Mucosa of stomach (tissue), 1 donor: ENCODE data around the gene PDE6G.

Experiments
- H3K27me3 ChIP-seq: one replicate; pipeline ENCODE4 v1.7.0; 2013; ENCODE audit warnings: mild to moderate bottlenecking, low read length; ENCODE audit not compliant: control insufficient read depth, insufficient read depth
- H3K36me3 ChIP-seq: one replicate; pipeline ENCODE4 v1.7.0; 2013; ENCODE audit warnings: low read length; ENCODE audit not compliant: control insufficient read depth, insufficient read depth
- H3K4me1 ChIP-seq: one replicate; pipeline ENCODE4 v1.7.0; 2013; ENCODE audit warnings: mild to moderate bottlenecking, low read length; ENCODE audit not compliant: control insufficient read depth, insufficient read depth
- H3K4me3 ChIP-seq: one replicate; pipeline ENCODE4 v1.7.0; 2013; ENCODE audit warnings: low read length
- H3K9ac ChIP-seq: one replicate; pipeline ENCODE4 v1.7.0; 2013; ENCODE audit warnings: mild to moderate bottlenecking, low read length, moderate library complexity
- H3K9me3 ChIP-seq: one replicate; pipeline ENCODE4 v1.7.0; 2013; ENCODE audit warnings: mild to moderate bottlenecking, low read length, moderate library complexity; ENCODE audit not compliant: control insufficient read depth
- donor health status: Pancreatic carcinoma.

PDE6G gene

GRCh38 chr17:81650951-81651350, 5.4 kb downstream of the PDE6G start:
- Histone ChIP-seq H3K9me3 (no peaks in the 10 kb centered on the region), H3K36me3 (no peaks in the 10 kb centered on the region), H3K27me3 (peaks cover 34% of the 10 kb centered on the region), H3K4me3 (no peak overlapping the region), H3K9ac (no peak overlapping the region), H3K4me1 (no peaks in the 10 kb centered on the region)

GRCh38 chr17:81648707-81649085, 7.6 kb downstream of the PDE6G start:
- Histone ChIP-seq H3K27me3 (peaks cover 33% of the 10 kb centered on the region), H3K9me3 (no peaks in the 10 kb centered on the region), H3K4me1 (no peaks in the 10 kb centered on the region), H3K36me3 (no peaks in the 10 kb centered on the region), H3K9ac (no peak overlapping the region), H3K4me3 (no peak overlapping the region)

GRCh38 chr17:81648013-81648706, 8.2 kb downstream of the PDE6G start:
- Histone ChIP-seq H3K36me3 (no peaks in the 10 kb centered on the region), H3K4me1 (no peaks in the 10 kb centered on the region), H3K27me3 (peaks cover 29% of the 10 kb centered on the region), H3K9me3 (no peaks in the 10 kb centered on the region), H3K9ac (no peak overlapping the region), H3K4me3 (no peak overlapping the region)

- Histone ChIP-seq H3K4me1 (no peaks in the 10 kb centered on the region), H3K9ac (no peak overlapping the region), H3K4me3 (no peak overlapping the region), H3K9me3 (no peaks in the 10 kb centered on the region), H3K27me3 (peaks cover 29% of the 10 kb centered on the region), H3K36me3 (no peaks in the 10 kb centered on the region)
Observed at GRCh38 chr17:81647640-81648012, 8.7 kb downstream of the PDE6G start.

GRCh38 chr17:81646869-81647600, 9.3 kb downstream of the PDE6G start:
- Histone ChIP-seq H3K27me3 (peaks cover 29% of the 10 kb centered on the region), H3K4me1 (no peaks in the 10 kb centered on the region), H3K4me3 (no peak overlapping the region), H3K9ac (no peak overlapping the region), H3K9me3 (no peaks in the 10 kb centered on the region), H3K36me3 (no peaks in the 10 kb centered on the region)

- H3K4me1 ChIP-seq: no peaks in the 10 kb centered on the region
- no peak overlapping the region for H3K4me3 ChIP-seq
- H3K9ac ChIP-seq: no peak overlapping the region
- no peaks in the 10 kb centered on the region for H3K36me3 ChIP-seq
- no peaks in the 10 kb centered on the region for H3K9me3 ChIP-seq
- H3K27me3 ChIP-seq: peaks cover 29% of the 10 kb centered on the region
Observed at GRCh38 chr17:81644976-81645952, 11.1 kb downstream of the PDE6G start.

- Histone ChIP-seq H3K9me3 (no peaks in the 10 kb centered on the region), H3K9ac (no peak overlapping the region), H3K4me3 (no peak overlapping the region), H3K27me3 (peaks cover 25% of the 10 kb centered on the region), H3K4me1 (no peaks in the 10 kb centered on the region), H3K36me3 (no peaks in the 10 kb centered on the region)
Observed at GRCh38 chr17:81644496-81644895, 11.8 kb downstream of the PDE6G start.

GRCh38 chr17:81641825-81642489, 14.4 kb downstream of the PDE6G start:
- Histone ChIP-seq H3K36me3 (no peaks in the 10 kb centered on the region), H3K27me3 (peaks cover 4% of the 10 kb centered on the region), H3K9me3 (no peaks in the 10 kb centered on the region), H3K9ac (no peak overlapping the region), H3K4me3 (no peak overlapping the region), H3K4me1 (no peaks in the 10 kb centered on the region)

- Histone ChIP-seq H3K9ac (no peak overlapping the region), H3K4me3 (no peak overlapping the region), H3K9me3 (no peaks in the 10 kb centered on the region), H3K36me3 (no peaks in the 10 kb centered on the region), H3K4me1 (peaks cover 10% of the 10 kb centered on the region), H3K27me3 (no peaks in the 10 kb centered on the region)
Observed at GRCh38 chr17:81640011-81640410, 16.3 kb downstream of the PDE6G start.

GRCh38 chr17:81638683-81639082, 17.7 kb downstream of the PDE6G start:
- peaks cover 10% of the 10 kb centered on the region for H3K4me1 ChIP-seq

GRCh38 chr17:81636505-81637288, 19.6 kb downstream of the PDE6G start, which contains the start of the genes NPLOC4 and TSPAN10:
TSS of gene NPLOC4 (minus strand) at chr17:81637112. CDS start at chr17:81636930, 182 bp downstream.
TSS of gene TSPAN10 (plus strand) at chr17:81637196. CDS start at chr17:81642413, 5,217 bp downstream.
- H3K4me1 ChIP-seq: peaks cover 10% of the 10 kb centered on the region
- no peaks in the 10 kb centered on the region for H3K27me3 ChIP-seq

More at GRCh38 chr17:81638683-81639082, 17.7 kb downstream of the PDE6G start:
- Histone ChIP-seq H3K4me3 (no peak overlapping the region), H3K9me3 (no peaks in the 10 kb centered on the region), H3K27me3 (no peaks in the 10 kb centered on the region), H3K36me3 (no peaks in the 10 kb centered on the region), H3K9ac (no peak overlapping the region)

More at GRCh38 chr17:81636505-81637288, 19.6 kb downstream of the PDE6G start, which contains the start of the genes NPLOC4 and TSPAN10:
- peak within 1 kb of the TSS; percentile 84 for H3K4me3 ChIP-seq
- H3K9me3 ChIP-seq: no peaks in the 10 kb centered on the region
- peak within 1 kb of the TSS; percentile 82 for H3K9ac ChIP-seq
- no peaks in the 10 kb centered on the region for H3K36me3 ChIP-seq
